Fibroblast of upper back skin (primary cell): Measurements from ENCODE around the gene ATXN7L3.
"Not testable (repeated sequence)": the region's sequence is repeated elsewhere in the genome, so short reads cannot be mapped to it uniquely, and the experiment has no call there.

Source experiments
- DNase-seq: peaks from one replicate; pipeline ENCODE4 v3.0.0-alpha.2; 2013

Gene ATXN7L3

DNA sequence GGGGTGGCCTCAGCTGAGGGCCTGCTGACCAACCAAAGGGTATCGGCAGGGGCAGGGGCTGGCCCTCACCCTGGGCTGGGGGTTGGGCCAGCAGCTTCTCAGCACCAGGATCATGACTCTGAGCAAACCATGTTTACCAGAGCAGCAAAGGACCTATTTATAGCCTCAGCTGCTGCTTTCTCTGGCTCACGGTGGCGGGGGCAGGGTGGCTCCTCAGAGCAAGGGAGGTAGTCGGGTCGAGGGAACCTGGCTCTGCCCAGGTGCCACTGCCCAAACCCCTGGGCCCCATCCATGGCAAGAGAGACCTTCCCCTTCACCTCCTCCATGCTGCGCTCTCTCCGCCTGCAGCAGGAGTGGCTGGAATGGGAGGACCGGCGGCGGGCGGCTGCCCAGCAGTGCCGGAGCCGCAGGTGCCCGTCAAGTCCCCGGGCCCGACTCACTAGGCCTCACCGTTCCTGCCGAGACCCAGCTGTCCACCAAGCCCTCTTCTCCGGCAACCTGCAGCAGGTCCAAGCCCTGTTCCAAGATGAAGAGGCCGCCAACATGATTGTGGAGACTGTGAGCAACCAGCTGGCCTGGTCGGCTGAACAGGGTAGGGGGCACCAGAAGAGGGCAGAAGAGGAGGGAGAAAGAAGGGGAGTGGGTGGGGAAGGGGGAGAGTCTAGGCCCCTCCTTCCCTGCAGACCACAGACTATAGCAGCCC, 29.0 kb downstream of the ATXN7L3 start, which contains the start of gene ASB16:
ASB16 (plus strand) TSS at position 206 of the 703 bp plus-strand sequence; CDS start at position 292, 86 bp downstream.
- DNase-seq = no peak

DNA sequence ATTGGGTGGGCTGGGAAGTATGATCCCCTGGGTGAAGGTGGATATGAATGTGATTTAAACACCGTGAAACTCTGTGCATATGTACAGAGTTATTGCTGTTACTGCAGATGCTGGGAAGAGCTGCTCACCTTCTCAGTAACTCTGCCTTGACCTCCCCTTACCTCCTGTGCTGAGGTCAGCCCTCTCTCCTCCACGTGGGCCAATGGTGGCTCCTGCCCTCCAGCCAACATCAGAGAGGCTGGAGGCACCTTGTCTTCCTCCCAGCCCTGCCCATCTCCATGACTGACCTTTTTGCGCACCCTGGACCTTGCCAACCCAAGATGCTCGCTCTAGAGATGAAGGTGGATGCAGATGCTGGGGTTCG, 29.6 kb downstream of the ATXN7L3 start:
- no peak for DNase-seq

DNA sequence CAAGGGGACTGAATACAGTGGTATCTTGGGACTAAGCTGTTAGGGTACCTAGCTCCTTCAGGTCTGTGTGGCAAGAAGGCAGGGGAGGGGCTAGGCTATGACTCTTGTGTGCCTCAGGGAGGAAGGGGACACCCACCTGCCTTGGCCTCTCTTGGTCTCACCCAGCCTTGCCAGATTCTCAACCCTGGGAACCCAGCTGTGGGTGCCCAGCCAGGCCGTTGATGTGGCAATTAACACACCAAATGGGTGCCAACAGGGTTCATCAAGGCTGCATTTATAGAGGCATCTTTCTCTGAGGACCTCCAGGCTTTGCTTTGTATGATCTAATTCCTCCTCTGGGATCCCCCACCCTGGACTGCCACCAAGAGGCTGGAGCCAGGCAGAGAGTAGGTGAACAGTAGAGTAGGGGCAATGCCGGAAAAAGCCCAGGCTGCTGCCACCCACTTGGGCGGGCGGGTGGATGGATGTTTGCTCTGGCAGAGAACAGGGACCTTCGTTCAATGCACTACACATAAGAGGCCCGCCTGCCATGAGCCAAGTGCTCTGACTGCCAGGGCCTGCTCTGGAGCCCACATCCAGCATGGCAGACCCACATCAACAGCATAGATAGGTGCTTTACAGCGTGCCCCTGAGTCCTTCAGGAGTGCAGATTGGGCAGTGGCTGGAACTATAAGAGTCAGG, 32.4 kb downstream of the ATXN7L3 start:
- no peak for DNase-seq

DNA sequence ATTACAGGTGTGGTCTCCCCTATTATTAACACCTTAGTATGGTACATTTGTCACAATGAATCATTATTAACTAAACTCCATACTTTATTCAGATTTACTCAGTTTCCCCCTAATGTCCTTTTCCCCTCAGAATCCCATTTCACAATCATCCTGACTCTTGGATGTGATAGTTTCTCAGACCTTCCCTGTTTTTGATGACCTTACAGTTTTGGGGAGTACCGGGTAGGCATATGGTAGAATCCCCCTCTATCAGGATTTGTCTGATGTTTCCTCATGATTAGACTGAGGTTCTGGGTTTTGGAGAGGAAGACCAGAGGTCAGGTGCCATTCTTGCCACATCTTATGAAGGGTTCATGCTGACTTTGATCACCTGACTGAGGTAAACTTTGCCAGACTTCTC, 35.2 kb downstream of the ATXN7L3 start:
- no peak for DNase-seq

DNA sequence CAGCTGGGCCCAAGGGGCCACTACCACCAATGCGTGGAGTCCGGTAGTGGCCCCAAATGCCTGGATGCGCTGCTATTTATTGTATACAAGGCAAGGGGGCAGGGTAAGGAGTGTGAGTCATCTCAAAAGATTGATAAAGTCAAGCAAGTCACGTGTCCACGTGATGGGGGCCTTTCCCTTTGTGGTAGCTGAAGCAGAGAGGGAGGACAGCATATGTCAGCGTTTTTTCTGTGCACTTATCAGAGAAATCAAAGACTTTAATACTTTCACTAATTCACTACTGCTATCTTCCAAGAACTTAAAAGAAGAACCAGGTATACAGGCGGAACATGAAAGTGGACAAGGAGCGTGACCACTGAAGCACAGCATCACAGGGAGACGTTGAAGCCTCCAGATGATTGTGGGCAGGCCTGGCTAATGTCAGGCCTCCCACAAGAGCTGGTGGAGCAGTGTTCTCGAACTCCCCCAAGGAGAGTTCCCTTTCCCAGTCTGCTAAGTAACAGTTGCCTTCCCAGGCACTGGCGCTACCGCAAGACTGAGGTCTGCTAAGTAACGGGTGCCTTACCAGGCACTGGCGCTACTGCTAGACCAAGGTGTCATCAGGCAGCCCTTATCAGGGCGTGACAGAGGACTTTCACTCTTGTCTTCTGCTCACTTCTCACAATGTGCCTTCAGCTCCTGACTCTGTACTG, 40.0 kb downstream of the ATXN7L3 start:
- no peak for DNase-seq

DNA sequence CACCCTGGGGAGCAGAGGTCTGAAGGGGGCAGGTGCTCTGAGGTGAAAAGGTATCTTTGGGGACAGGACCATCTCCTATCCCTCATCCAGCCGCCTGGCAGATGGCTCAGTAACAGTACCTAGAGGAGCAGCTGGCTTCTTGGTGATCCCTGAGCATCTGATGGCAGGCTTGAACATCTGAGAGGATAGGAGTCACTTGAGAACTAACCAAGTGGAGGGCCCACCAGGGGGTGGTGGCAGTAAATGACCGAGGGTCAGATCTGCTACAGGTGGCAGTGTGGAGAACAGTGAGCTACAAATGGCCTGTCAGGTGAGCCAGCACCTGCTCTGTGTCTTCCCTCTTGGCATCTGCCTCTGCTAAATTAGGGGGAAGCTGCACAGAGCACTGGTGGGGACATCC, 44.2 kb downstream of the ATXN7L3 start:
- DNase-seq = no peak

DNA sequence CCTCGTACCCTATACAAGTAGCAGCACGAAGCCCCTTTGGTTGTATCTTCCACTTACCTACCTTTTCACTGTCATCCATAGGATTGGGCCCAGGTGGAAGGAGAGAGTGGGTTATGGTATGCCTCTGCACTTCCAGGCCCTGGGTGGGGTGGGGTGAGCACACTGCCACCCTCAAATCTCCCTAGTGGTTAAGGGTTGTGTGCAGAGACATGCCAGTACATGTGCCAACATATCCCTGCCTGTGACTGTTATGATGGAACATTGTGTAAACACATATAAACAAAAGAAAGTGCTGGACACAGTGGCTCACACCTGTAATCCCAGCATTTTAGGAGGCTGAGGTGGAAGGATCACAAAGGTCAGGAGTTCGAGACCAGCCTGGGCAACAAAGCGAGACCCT, 46.8 kb downstream of the ATXN7L3 start:
- DNase-seq = no peak

DNA sequence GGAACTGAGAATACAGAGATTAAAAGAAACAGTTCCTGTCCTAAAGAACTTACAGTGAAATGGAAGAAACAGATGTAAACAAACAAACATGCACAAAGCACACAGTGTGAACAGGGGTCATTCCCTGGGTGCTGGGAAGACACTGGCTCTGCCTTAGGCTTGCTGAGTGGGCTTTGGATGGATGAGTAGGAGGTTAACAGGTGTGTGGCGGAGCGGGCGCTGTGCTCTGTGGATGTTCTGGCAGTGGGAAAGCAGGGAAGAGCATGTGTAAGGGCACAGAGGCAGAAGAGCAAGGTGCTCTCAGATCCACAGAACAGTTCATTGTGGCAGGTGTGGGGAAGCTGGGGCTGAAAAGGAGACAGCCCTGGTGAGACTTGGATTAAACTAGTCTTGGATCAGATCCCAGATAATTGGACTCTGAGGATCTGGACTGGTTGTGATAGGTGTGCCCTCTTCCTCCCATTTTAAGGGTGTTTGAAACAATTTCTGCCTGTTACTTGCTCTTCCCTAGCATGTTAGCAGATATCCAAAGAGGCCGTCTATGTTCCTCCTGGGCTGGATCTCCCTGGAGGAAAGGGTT, 49.8 kb downstream of the ATXN7L3 start:
- no peak for DNase-seq

DNA sequence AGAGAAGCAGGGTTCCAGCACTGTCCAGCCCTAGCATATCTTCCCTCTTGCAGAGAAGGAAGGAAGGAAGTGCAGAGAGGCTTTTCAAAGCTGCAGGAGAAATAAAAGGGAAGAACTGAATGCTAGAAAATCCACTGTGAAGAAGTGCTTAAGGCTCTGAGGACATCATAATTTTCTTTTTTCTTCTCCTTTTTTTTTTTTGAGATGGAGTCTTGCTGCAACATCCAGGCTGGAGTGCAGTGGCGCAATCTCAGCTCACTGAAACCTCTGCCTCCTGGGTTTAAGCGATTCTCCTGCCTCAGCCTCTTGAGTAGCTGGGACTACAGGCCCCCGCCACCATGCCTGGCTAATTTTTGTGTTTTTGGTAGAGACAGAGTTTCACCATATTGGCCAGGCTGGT, 50.6 kb downstream of the ATXN7L3 start:
- not testable (repeated sequence) for DNase-seq

DNA sequence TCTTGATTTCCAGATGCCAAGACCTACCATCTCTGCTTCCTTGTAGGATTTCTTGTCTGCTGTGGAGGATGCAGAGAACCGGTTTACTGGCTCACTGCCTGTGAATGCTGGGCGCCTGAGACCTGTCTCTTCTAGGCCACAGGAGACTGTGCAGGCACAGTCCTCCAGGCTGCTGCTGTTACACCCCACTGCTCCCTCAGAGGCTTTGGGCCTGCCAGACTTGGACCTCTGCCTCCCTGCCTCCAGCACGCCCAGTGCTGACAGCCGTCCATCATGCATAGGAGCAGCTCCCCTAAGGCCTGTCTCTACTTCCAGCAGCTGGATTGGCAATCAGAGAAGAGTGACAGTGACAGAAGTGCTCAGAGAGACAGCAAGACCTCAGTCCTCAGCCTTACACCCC, 51.9 kb downstream of the ATXN7L3 start:
- DNase-seq = no peak

DNA sequence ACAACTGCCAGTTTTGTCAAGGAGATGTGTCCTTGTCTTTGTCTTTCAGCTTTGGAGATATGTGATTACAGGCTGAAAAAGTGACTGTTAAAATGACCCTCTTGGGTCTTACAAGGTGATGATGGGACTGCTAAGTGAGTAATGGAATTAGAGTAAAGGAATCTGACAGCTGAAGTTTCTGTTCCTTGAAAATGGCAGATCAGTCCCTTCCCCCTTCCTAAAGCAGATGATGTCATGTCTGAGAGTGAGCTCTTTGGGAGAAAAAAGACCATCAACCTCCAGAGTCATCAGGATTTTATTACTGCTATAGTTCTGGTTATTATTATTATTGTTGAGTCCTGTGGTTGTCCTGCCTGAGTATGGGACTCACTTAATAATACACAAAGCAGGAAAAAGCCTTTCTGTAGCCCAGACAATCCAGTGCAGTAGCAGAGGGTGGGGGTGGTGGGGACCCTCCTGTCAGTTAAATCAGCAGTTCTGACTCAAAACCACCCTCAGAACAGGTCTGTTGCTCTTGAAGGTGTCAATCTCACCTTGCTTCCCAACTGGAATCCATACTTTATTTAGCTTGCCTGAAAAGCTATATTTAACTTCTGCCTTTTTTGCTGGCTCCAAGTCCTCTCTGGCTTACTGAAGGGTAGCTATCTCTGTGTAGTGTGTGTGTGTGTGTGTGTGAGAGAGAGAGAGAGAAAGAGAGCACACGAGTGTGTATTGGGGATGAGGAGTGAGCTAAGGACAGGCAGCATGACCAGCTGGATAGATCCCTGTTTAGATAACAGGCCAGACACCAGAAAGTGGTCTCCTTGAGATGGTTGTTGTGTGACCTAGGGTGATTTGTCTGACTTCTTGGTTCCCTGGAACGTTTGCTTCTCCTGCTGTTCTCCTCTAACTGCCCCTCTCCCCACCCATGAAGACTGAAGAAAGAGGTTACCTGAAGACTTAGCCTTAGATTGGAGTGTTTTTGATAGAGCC, 53.0 kb downstream of the ATXN7L3 start:
- DNase-seq = no peak

DNA sequence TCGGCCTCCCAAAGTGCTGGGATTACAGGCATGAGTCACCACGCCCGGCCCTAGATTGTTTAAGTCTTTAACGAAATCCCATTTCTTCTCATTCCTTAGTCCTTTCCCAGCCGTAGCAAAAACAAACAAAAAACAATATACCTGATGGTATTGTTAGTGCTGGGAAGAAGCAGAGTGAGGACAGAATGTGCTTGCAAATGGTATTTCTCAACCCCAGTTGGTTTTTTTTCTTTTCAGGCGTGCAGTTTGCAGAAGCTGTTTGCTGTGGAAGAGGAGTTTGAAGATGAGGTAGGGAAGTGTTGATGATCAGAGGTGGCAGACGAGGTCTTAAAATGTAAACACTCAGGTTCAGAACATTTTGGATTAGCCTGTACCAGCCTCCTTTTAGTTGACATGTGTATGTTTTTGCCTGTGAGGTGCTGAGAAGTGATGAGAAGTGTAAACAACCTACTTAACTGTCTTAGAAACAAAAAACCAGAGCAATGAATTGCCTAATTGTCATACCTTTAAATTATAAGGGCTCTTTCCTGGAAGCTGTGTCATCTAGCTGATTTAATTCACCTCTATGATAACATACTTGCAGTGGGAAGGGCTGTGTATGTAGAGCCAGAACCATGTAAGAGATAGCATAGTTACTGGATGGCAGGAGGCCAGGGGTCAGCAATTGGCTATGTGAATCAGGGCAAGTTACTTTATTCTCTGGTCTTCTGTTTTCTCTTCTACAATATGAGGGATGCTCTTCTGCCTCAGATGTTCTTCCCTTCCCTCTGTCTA, 54.5 kb downstream of the ATXN7L3 start:
- DNase-seq = no peak

DNA sequence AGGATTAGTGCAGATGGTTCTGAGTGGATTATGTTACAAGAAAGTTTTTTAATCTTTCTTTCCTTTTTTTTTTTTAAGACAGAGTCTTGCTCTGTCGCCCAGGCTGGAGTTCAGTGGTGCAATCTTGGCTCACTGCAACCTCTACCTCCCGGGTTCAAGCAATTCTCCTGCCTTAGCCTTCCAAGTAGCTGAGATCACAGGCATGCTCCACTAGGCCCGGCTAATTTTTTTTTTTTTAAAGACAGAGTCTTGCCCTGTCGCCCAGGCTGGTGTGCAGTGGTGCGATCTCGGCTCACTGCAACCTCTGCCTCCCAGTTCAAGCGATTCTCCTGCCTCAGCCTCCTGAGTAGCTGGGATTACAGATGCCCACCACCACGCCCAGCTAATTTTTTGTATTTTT, 55.8 kb downstream of the ATXN7L3 start:
- DNase-seq = not testable (repeated sequence)
